Lung (tissue), 12 donors: Measurements from ENCODE around the gene SPAG6. TPM values are rescaled to one million over a fixed set of nuclear protein-coding genes. Genes with fewer than 3 reads are reported as not detected.

ENCODE experiments used
- ATAC-seq: fragments of 200-7000 bp; cut with Tn5 transposase; one replicate; pipeline ENCODE4 v1.9.1; 2020; ENCODE audit warnings: moderate number of reproducible peaks; ENCODE audit not compliant: insufficient read depth, low FRiP score
- DNase-seq, 3 donors: peaks; one replicate each; pipeline ENCODE4 v3.0.0-alpha.2; 2013 to 2017
- H3K27ac ChIP-seq, 2 donors: one replicate each; pipeline ENCODE4 v1.5.1; 2013; ENCODE audit warnings: mild to moderate bottlenecking in 2 of 2, moderate library complexity in 2 of 2, control low read depth in 1 of 2, inconsistent platforms in 1 of 2, low read depth in 1 of 2, low read length in 1 of 2
- H3K27me3 ChIP-seq, 3 donors: one replicate each; pipeline ENCODE4 v1.5.1; 2013; ENCODE audit warnings: low read length in 2 of 3; ENCODE audit not compliant: control insufficient read depth in 3 of 3, insufficient read depth in 3 of 3
- H3K36me3 ChIP-seq, 4 donors: one replicate each; pipeline ENCODE4 v1.5.1; 2013; ENCODE audit warnings: low read length in 4 of 4, mild to moderate bottlenecking in 1 of 4, moderate library complexity in 1 of 4; ENCODE audit not compliant: control insufficient read depth in 4 of 4, insufficient read depth in 4 of 4
- H3K4me1 ChIP-seq, 5 donors: one replicate each; pipeline ENCODE4 v1.5.1; 2013; ENCODE audit warnings: low read length in 5 of 5, mild to moderate bottlenecking in 2 of 5, moderate library complexity in 1 of 5; ENCODE audit not compliant: control insufficient read depth in 5 of 5, insufficient read depth in 5 of 5
- H3K4me3 ChIP-seq: one replicate; pipeline ENCODE4 v1.5.1; 2013; ENCODE audit warnings: mild to moderate bottlenecking, control low read depth, moderate library complexity
- H3K9ac ChIP-seq, 2 donors: one replicate each; pipeline ENCODE4 v1.5.1; 2013; ENCODE audit warnings: low read length in 2 of 2, control low read depth in 1 of 2; ENCODE audit not compliant: insufficient read depth in 1 of 2
- H3K9me3 ChIP-seq, 4 donors: one replicate each; pipeline ENCODE4 v1.5.1; 2013; ENCODE audit warnings: low read length in 3 of 4, mild to moderate bottlenecking in 1 of 4, moderate library complexity in 1 of 4; ENCODE audit not compliant: control insufficient read depth in 4 of 4, insufficient read depth in 3 of 4
- CTCF ChIP-seq: IDR thresholded peaks from 2 replicates; pipeline ENCODE4 v1.5.1; 2012; ENCODE audit warnings: mild to moderate bottlenecking; ENCODE audit errors: control extremely low read depth, extremely low read depth
- WGBS, 2 donors: extraction: QIAGEN DNeasy Blood & Tissue Kit; methylation state at CpG; one replicate each; pipeline ENCODE4 v1.1.7; 2013; 5-methylcytosine and 5-hydroxymethylcytosine counted together
- polyA plus RNA-seq, 2 donors: library from polyadenylated mRNA; stranded (reverse); fragments of 200-250 nt; gene quantifications; one replicate each; pipeline ENCODE4 v1.2.1, GENCODE V29; 2013
- total RNA-seq, 2 donors: library from RNA; depleted of rRNA in 1 of 2; stranded (reverse); fragments of >200 nt in 1 of 2; gene quantifications; one replicate each; pipeline ENCODE4 v1.2.1, GENCODE V29; 2014 to 2021
- donor health status: control.
- donor health status: control.
- donor health status: Bipolar disorder and iron deficiency.
- donor health status: healthy.
- donor health status: DM: yes; HTN: yes; CAD: no.

SPAG6 gene
- total and polyA plus RNA-seq, 4 donors = 12.2 to 40.1 (median 23.6) TPM

GRCh38 chr10:22443175-22443901 is 98.0 kb downstream of the SPAG6 start:
- Histone ChIP-seq H3K4me1 (peaks cover 0 to 7% (median 1%) of the 10 kb centered on the region in 5 donors), H3K36me3 (no peaks in the 10 kb centered on the region), H3K4me3 (no peak overlapping the region), H3K27ac (no peak overlapping the region), H3K27me3 (no peaks in the 10 kb centered on the region), H3K9ac (no peak overlapping the region), H3K9me3 (no peaks in the 10 kb centered on the region)
- WGBS, 2 donors = 76 to 80% methylated on average over 6 of the region's 6 CpGs
- no peak for TF ChIP-seq CTCF
- DNase-seq = no peak
- ATAC-seq = no peak

- Histone ChIP-seq H3K36me3 (no peaks in the 10 kb centered on the region), H3K27me3 (no peaks in the 10 kb centered on the region), H3K9ac (no peak overlapping the region), H3K4me3 (no peak overlapping the region), H3K27ac (no peak overlapping the region), H3K4me1 (no peaks in the 10 kb centered on the region), H3K9me3 (no peaks in the 10 kb centered on the region)
- no peak for TF ChIP-seq CTCF
- ATAC-seq (no peak), DNase-seq (no peak)
- 92 to 94% methylated on average over 4 of the region's 4 CpGs for WGBS, 2 donors
Observed at GRCh38 chr10:22444219-22444788, 99.0 kb downstream of the SPAG6 start.

GRCh38 chr10:22445495-22445894 is 100.2 kb downstream of the SPAG6 start:
- Histone ChIP-seq H3K27ac (no peak overlapping the region), H3K4me3 (no peak overlapping the region), H3K9ac (no peak overlapping the region), H3K4me1 (no peaks in the 10 kb centered on the region), H3K36me3 (no peaks in the 10 kb centered on the region), H3K27me3 (no peaks in the 10 kb centered on the region), H3K9me3 (no peaks in the 10 kb centered on the region)
- ATAC-seq (no peak), DNase-seq (no peak)
- 57 to 75% methylated on average over 3 of the region's 3 CpGs for WGBS, 2 donors
- TF ChIP-seq CTCF = no peak

- Histone ChIP-seq H3K27ac (no peak overlapping the region), H3K36me3 (no peaks in the 10 kb centered on the region), H3K9me3 (no peaks in the 10 kb centered on the region), H3K4me1 (no peaks in the 10 kb centered on the region), H3K4me3 (no peak overlapping the region), H3K9ac (no peak overlapping the region), H3K27me3 (no peaks in the 10 kb centered on the region)
- TF ChIP-seq CTCF = no peak
- no peak for DNase-seq
- no peak for ATAC-seq
- 82 to 92% methylated on average over 2 of the region's 2 CpGs for WGBS, 2 donors
Observed at GRCh38 chr10:22447068-22447467, 101.8 kb downstream of the SPAG6 start.
